H1 (cell line): Measurements from ENCODE around the gene NSD2. TPM values are rescaled to one million over a fixed set of nuclear protein-coding genes. Genes with fewer than 3 reads are reported as not detected.
A peak's percentile ranks its signal among the peaks of the same experiment; 100 is the strongest.

ENCODE experiments used
- CHD1 ChIP-seq: IDR thresholded peaks from 2 replicates; pipeline ENCODE4 v1.6.1; 2012; ENCODE audit warnings: low read depth, low read length, improper control_type of control experiment
- CTCF ChIP-seq, 3 experiments: IDR thresholded peaks; 1 replicate in 2 of 3; 2 replicates in 1 of 3; pipeline versions ENCODE4 v1.5.1 to v1.6.1; 2011; ENCODE audit warnings: low read length in 3 of 3, mild to moderate bottlenecking in 3 of 3, inconsistent platforms in 2 of 3, low read depth in 1 of 3, moderate library complexity in 1 of 3; ENCODE audit not compliant: insufficient read depth in 1 of 3; ENCODE audit errors: control extremely low read depth in 1 of 3
- EZH2 ChIP-seq: fragments of 200-600 bp; sonication (generic); IDR thresholded peaks from 2 replicates; pipeline ENCODE4 v1.7.1; 2012; ENCODE audit warnings: low read depth, mild to moderate bottlenecking, moderate library complexity, low read length, inconsistent platforms; ENCODE audit not compliant: severe bottlenecking
- KDM5A ChIP-seq: fragments of 200-600 bp; IDR thresholded peaks from 2 replicates; pipeline ENCODE4 v1.7.1; 2012; ENCODE audit warnings: mild to moderate bottlenecking, low read length, inconsistent platforms, mixed read lengths
- MAX ChIP-seq: IDR thresholded peaks from 2 replicates; pipeline ENCODE4 v1.6.1; 2012; ENCODE audit warnings: inconsistent platforms
- SIX5 ChIP-seq: IDR thresholded peaks from 2 replicates; pipeline ENCODE4 v1.6.1; 2011; ENCODE audit warnings: mild to moderate bottlenecking, low read depth, low read length
- polyA plus RNA-seq, 7 experiments: library from polyadenylated mRNA; depleted of rRNA in 3 of 7; stranded (reverse) in 5 of 7; unstranded in 2 of 7; fragments of >200 nt in 5 of 7; fragments of 200-250 nt in 2 of 7; gene quantifications; 1 replicate in 5 of 7; 2 replicates in 1 of 7; 4 replicates in 1 of 7; pipeline versions ENCODE4 v1.2.1 to v1.2.3, GENCODE V29; 2011 to 2013; ENCODE audit warnings: missing spikeins in 2 of 7, mixed read lengths in 2 of 7
- total RNA-seq: library from RNA; stranded (reverse); fragmentation: NEBNext Ultra II Directional; extraction: Animal tissue kit (Norgen Biotek cat#: 25700); gene quantifications from 2 replicates; pipeline ENCODE4 v1.2.1, GENCODE V29; 2021

The NSD2 gene
- total and polyA plus RNA-seq, 2 of the 8 experiments (the other 6 are each of a cell fraction or from before 2014, with no cell fraction given) = 26.7 to 129 TPM

GRCh38 chr4:1862055-1862911 lies 8.9 kb upstream of the NSD2 start (continued):
- TF ChIP-seq KDM5A = no peak
- no peak for TF ChIP-seq CHD1
- no peak for TF ChIP-seq MAX
- TF ChIP-seq EZH2 = peak; percentile 38
- TF ChIP-seq SIX5 = no peak
- TF ChIP-seq CTCF (IDR thresholded peaks at IDR 0.05; ENCODE audit: control extremely low read depth in 1 of 3, insufficient read depth in 1 of 3, low read depth in 1 of 3, low read length in 3 of 3) = no peak
- TF ChIP-seq, all 59 proteins: peak for 3
